Putamen (tissue), 1 donor: ENCODE data around the gene VWA2.
A peak's percentile ranks its signal among the peaks of the same experiment; 100 is the strongest.

Experiments used
- DNase-seq: peaks from one replicate; pipeline ENCODE4 v3.0.0-alpha.2; 2016; ENCODE audit warnings: low spot score

Gene VWA2

DNA sequence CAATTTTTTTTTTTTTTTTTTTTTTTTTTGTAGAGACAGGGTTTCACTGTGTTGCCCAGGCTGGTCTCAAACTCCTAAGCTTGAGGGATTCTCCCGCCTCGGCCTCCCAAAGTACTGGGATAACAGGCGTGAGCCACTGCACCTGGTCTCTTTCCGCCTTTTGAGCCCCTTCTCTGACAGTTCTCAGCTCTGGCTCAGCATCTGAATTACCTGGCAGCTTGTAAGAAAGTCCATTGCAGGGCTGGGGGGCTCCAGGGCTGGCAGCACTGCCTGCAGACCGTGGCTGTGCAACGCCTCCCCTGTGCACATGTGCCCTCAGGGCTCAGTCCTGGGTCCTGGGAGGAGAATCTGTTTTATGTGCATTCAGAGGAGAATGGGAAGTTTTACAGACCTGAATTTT lies 37.6 kb downstream of the VWA2 start:
- no peak for DNase-seq

- DNase-seq: no peak
These were observed 39.3 kb downstream of the VWA2 start for GRCh38 chr10:114278140-114278883.

GRCh38 chr10:114278884-114279191 lies 39.8 kb downstream of the VWA2 start:
- DNase-seq: no peak

DNA sequence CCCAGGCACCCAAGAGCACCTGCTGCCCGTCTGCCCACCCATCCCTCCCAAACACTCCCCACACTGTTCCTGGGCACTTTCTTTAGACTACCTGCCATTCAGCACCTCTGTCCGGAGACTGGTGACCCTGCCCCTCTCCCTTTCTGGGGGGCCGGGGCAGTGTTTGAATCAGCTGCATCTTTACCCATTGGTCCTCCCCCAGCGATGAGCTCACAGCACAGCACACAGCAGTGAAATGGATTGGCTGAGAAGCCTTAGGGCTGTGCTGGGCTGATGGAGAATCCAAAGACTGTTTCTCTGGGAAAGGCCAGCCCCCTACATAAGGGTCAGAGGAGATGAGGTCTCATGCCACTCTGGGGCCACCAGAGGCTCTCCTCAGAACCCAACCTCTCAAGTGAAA lies 40.2 kb downstream of the VWA2 start:
- no peak for DNase-seq

DNA sequence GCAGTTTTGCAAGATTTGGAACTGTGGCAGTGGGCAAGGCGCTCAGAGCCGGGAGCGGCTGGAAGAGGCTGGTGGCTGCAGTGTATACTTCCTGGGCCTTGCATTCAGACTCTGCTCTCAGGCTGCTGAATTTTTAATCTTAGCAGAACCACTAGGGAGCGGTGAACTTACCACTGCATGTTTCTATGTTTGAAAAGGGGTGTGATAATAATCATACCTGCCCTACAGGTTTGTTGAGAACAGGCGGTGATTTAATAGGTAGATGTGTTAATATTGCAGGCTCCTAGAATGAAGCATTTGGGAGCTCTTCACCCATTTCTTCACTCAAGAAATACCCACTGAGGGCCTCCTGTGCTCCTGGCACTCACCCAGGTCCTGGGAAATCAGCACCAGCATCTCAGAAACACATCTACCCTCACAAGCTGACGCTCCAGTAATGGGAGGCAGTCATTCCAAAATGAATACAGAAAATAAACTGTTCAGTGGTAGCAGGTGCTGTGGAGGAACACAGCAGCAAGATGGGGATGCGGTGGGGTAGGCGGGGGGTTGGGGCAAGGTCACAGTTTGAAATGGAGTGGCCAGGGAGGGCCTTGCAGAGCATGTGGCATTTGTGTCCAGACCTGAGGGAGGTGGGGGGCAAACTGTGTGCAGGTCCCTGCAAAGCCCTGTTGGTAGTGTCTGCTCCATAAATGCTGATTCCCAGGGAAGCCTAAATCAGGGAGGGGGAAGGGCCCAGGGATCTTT lies 41.0 kb downstream of the VWA2 start:
- no peak for DNase-seq

GRCh38 chr10:114281006-114281405 lies 42.0 kb downstream of the VWA2 start:
- DNase-seq: no peak

- no peak for DNase-seq
These were observed 42.4 kb downstream of the VWA2 start for GRCh38 chr10:114281461-114281860.

GRCh38 chr10:114282526-114282925 lies 43.5 kb downstream of the VWA2 start:
- DNase-seq: no peak

DNA sequence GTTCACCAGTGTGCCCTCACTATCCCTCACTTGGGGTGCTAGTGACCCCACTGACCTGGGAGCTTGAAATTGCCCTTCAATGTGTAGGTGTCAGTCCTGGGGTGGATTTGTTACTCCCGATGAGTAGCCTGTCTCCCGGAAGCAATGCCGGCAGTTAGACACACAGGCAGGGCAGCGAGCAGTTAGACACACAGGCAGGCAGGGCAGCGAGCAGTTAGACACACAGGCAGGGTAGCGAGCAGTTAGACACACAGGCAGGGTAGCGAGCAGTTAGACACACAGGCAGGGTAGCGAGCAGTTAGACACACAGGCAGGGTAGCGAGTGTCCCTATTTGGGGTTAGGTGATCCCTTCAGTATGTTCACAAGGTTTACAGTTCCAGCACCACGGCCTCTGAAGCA lies 44.0 kb downstream of the VWA2 start:
- DNase-seq: no peak

DNA sequence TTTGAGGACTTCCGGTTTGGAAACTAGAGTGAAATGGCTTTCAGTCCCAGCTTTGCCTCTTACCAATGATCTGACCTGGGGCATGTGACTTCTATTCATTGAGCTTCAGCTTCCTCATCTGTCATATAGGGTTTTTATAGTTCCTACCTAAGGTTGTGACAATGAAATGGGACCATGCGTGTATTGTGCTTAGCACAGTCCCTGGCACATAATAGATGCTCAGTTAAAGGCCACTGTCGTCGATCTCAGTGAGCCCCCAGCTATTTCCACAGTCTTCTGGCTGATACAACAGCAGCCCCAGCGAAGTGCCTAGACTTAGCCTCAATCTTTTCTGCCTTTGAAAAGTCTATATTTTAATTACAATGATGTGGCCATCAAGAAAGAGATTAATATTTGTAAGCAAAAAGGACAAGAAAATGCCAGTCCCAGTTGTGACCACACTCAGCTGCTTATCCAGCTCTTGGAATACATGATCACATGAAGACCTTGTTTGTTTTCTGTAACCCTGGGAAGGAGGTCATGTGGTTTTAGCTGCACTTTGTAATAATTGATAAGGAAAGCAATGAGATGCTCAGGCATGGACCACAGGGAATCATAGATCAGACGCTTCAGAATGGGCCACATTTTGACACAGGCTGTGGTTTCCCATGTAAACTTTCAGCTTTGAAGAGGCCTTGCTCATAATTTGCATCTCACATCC lies 44.6 kb downstream of the VWA2 start:
- DNase-seq: no peak

- DNase-seq: no peak
These were observed 45.5 kb downstream of the VWA2 start for GRCh38 chr10:114284346-114285071.

DNA sequence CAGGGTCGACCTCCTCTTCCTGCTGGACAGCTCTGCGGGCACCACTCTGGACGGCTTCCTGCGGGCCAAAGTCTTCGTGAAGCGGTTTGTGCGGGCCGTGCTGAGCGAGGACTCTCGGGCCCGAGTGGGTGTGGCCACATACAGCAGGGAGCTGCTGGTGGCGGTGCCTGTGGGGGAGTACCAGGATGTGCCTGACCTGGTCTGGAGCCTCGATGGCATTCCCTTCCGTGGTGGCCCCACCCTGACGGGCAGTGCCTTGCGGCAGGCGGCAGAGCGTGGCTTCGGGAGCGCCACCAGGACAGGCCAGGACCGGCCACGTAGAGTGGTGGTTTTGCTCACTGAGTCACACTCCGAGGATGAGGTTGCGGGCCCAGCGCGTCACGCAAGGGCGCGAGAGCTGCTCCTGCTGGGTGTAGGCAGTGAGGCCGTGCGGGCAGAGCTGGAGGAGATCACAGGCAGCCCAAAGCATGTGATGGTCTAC lies 46.9 kb downstream of the VWA2 start:
- DNase-seq: no peak

- no peak for DNase-seq
These were observed 47.9 kb downstream of the VWA2 start for GRCh38 chr10:114286921-114287320.

DNA sequence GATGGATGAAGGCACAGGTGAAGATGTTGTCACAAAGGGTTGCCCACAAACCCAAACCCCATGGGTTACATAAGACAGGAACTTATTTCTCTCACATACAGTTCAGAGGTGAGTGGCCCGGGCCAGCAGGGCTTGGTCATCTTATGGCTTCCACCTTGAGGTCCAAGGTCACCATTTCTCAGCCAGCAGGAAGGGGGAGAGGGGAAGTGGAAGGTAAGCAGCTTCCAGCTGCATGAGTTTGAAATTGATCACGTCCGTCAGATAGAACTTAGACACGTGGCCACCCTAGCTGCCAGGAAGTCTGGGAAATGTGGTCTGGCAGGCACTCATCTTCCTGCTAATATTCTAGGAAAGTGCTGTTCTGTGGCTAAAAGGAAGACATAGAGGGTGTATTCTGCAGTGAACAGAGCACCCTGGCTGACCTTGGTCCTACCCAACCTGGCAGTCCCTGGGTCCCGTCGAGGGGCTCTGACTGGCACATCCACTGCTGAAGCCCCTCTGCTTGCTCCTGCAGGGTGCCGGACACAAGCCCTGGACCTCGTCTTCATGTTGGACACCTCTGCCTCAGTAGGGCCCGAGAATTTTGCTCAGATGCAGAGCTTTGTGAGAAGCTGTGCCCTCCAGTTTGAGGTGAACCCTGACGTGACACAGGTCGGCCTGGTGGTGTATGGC lies 49.5 kb downstream of the VWA2 start:
- DNase-seq: no peak

DNA sequence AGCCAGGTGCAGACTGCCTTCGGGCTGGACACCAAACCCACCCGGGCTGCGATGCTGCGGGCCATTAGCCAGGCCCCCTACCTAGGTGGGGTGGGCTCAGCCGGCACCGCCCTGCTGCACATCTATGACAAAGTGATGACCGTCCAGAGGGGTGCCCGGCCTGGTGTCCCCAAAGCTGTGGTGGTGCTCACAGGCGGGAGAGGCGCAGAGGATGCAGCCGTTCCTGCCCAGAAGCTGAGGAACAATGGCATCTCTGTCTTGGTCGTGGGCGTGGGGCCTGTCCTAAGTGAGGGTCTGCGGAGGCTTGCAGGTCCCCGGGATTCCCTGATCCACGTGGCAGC lies 50.0 kb downstream of the VWA2 start:
- DNase-seq: no peak

DNA sequence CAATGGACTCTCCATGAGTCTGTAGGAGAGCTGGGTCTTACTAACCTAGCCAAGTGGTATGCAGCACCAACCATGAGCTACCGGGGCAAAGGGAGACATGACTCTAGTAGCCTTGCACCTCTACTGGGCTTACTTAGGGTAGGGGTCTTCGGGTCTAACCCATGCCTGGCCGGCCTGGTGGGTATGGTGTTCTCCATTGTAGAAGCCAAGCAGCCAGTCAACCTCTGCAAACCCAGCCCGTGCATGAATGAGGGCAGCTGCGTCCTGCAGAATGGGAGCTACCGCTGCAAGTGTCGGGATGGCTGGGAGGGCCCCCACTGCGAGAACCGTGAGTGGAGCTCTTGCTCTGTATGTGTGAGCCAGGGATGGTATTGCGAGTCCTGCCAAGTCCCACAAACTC lies 51.0 kb downstream of the VWA2 start:
- no peak for DNase-seq

DNA sequence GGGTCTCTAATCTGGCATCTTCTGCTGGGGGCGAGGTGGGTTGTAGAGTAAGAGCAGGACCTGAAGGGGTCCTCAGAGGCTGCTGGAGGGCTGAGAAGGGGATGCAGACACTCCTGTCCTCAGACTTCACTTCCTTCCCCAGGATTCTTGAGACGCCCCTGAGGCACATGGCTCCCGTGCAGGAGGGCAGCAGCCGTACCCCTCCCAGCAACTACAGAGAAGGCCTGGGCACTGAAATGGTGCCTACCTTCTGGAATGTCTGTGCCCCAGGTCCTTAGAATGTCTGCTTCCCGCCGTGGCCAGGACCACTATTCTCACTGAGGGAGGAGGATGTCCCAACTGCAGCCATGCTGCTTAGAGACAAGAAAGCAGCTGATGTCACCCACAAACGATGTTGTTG lies 52.0 kb downstream of the VWA2 start:
- DNase-seq: no peak

DNA sequence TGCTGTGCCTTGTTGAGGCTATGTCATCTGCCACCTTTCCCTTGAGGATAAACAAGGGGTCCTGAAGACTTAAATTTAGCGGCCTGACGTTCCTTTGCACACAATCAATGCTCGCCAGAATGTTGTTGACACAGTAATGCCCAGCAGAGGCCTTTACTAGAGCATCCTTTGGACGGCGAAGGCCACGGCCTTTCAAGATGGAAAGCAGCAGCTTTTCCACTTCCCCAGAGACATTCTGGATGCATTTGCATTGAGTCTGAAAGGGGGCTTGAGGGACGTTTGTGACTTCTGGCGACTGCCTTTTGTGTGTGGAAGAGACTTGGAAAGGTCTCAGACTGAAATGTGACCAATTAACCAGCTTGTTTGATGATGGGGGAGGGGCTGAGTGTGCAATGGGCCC lies 52.5 kb downstream of the VWA2 start:
- DNase-seq: no peak

GRCh38 chr10:114293075-114293474 lies 54.0 kb downstream of the VWA2 start:
- DNase-seq: no peak

GRCh38 chr10:114294549-114294948 lies 55.5 kb downstream of the VWA2 start:
- peak; percentile 21 for DNase-seq

DNA sequence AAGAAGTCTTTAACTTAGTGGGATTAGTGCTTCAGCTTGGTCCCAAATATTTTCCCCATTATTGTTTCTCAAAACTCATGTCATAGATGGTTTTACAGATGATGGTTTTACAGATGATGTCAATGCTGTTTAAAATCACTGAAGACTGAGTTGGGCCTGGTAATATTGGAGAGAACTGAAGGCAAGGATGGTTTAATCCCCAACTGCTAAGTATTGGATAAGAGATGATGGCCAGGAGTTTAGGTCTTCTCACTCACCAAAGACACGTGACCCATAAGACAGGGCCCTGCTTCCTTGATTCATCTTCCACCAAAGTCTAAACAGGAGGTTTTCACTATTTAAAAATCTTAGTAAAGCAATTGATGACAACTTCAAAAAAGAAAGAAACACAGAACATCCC lies 56.3 kb downstream of the VWA2 start:
- no peak for DNase-seq

GRCh38 chr10:114297136-114297705 lies 58.2 kb downstream of the VWA2 start:
- DNase-seq: no peak
